Keratinocyte (primary cell): Measurements from ENCODE around the gene ARPC4. TPM values are rescaled to one million over a fixed set of nuclear protein-coding genes. Genes with fewer than 3 reads are reported as not detected.

Experiments
- DNase-seq: peaks from one replicate; pipeline ENCODE4 v3.0.0-alpha.2; 2011; ENCODE audit warnings: low read depth, missing footprints, low spot score
- FAIRE-seq: peaks from 2 replicates; lab custom pipeline; 2011; peaks lifted over from hg19 to GRCh38; lab: Jason Lieb, UNC
- H2AFZ ChIP-seq: 2 replicates; pipeline ENCODE4 v1.6.0; 2012; ENCODE audit warnings: low read length, control low read depth, inconsistent platforms; ENCODE audit not compliant: control insufficient read depth
- H3K27ac ChIP-seq: 2 replicates; pipeline ENCODE4 v1.5.1; 2011; ENCODE audit warnings: low read length; ENCODE audit not compliant: control insufficient read depth, insufficient read depth
- H3K27me3 ChIP-seq: 3 replicates; pipeline ENCODE4 v1.6.0; 2011; ENCODE audit warnings: low read length; ENCODE audit not compliant: control insufficient read depth, insufficient read depth; ENCODE audit errors: extremely low read depth
- H3K36me3 ChIP-seq, 2 experiments: 2 replicates in 1 of 2; 3 replicates in 1 of 2; pipeline ENCODE4 v1.5.1; 2011; ENCODE audit warnings: low read length in 2 of 2, mild to moderate bottlenecking in 1 of 2; ENCODE audit not compliant: control insufficient read depth in 2 of 2, insufficient read depth in 2 of 2; ENCODE audit errors: extremely low read depth in 1 of 2
- H3K4me1 ChIP-seq: 3 replicates; pipeline ENCODE4 v1.5.1; 2011; ENCODE audit warnings: low read length; ENCODE audit not compliant: control insufficient read depth, insufficient read depth; ENCODE audit errors: extremely low read depth
- H3K4me2 ChIP-seq: 3 replicates; pipeline ENCODE4 v1.6.0; 2011; ENCODE audit warnings: low read depth, low read length; ENCODE audit not compliant: control insufficient read depth, insufficient read depth; ENCODE audit errors: extremely low read depth
- H3K4me3 ChIP-seq, 3 experiments: fragments of 200-600 bp in 1 of 3; sonication (generic) in 1 of 3; 2 replicates in 2 of 3; 3 replicates in 1 of 3; pipeline ENCODE4 v1.5.1; 2011 to 2016; ENCODE audit warnings: low read length in 3 of 3, mild to moderate bottlenecking in 3 of 3, control low read depth in 2 of 3, inconsistent platforms in 1 of 3, low read depth in 1 of 3, mixed read lengths in 1 of 3, mixed run types in 1 of 3, moderate library complexity in 1 of 3; ENCODE audit not compliant: control insufficient read depth in 2 of 3, insufficient read depth in 2 of 3; ENCODE audit errors: extremely low read depth in 1 of 3
- H3K79me2 ChIP-seq: 2 replicates; pipeline ENCODE4 v1.6.0; 2012; ENCODE audit warnings: low read length; ENCODE audit not compliant: control insufficient read depth, insufficient read depth
- H3K9ac ChIP-seq: 3 replicates; pipeline ENCODE4 v1.6.0; 2011; ENCODE audit warnings: low read length; ENCODE audit not compliant: control insufficient read depth, insufficient read depth; ENCODE audit errors: extremely low read depth
- H3K9me1 ChIP-seq: 3 replicates; pipeline ENCODE4 v1.6.0; 2011; ENCODE audit warnings: low read length; ENCODE audit not compliant: control insufficient read depth, insufficient read depth; ENCODE audit errors: extremely low read depth
- H3K9me3 ChIP-seq: 2 replicates; pipeline ENCODE4 v1.5.1; 2012; ENCODE audit warnings: low read depth, low read length; ENCODE audit not compliant: control insufficient read depth
- H4K20me1 ChIP-seq: 3 replicates; pipeline ENCODE4 v1.6.0; 2011; ENCODE audit warnings: low read length; ENCODE audit not compliant: control insufficient read depth, insufficient read depth; ENCODE audit errors: extremely low read depth
- EZH2 ChIP-seq: IDR thresholded peaks from one replicate; pipeline ENCODE4 v1.6.1; 2012; ENCODE audit warnings: inconsistent platforms, mild to moderate bottlenecking, low read length, moderate library complexity
- dilution Hi-C: fragments of 300-500 bp; cut with MboI; formaldehyde crosslinking; loops from one replicate; pipeline ENCODE4 v1.7.0; 2020; ENCODE audit warnings: low sequenced_read_pairs; ENCODE audit not compliant: extremely low pct_ligation_motif_present
- polyA plus RNA-seq, 5 experiments: library from polyadenylated mRNA; depleted of rRNA in 3 of 5; stranded (reverse) in 3 of 5; stranded (forward) in 1 of 5; unstranded in 1 of 5; fragments of >200 nt; gene quantifications; 1 replicate in 1 of 5; 2 replicates in 3 of 5; 3 replicates in 1 of 5; pipeline versions ENCODE4 v1.2.1 to v1.2.3, GENCODE V29; 2011 to 2012; ENCODE audit warnings: missing spikeins in 2 of 5, low read depth in 1 of 5, low replicate concordance in 1 of 5
- TF ChIP-seq, protein P1 (sequence below), 3 experiments: IDR thresholded peaks in 1 of 3; conservative IDR thresholded peaks in 1 of 3; optimal IDR thresholded peaks in 1 of 3; 2 replicates in 2 of 3; 3 replicates in 1 of 3; pipeline versions ENCODE3 to v1.5.1; 2011; ENCODE audit warnings: low read length in 3 of 3, mild to moderate bottlenecking in 3 of 3, moderate library complexity in 2 of 3, control low read depth in 1 of 3, inconsistent platforms in 1 of 3; ENCODE audit not compliant: insufficient read depth in 2 of 3; ENCODE audit errors: extremely low read depth in 1 of 3

ARPC4 gene
- polyA plus RNA-seq, 1 donor (not counting 4 experiments of a cell fraction or from before 2014, with no cell fraction given) = 173 TPM

DNA sequence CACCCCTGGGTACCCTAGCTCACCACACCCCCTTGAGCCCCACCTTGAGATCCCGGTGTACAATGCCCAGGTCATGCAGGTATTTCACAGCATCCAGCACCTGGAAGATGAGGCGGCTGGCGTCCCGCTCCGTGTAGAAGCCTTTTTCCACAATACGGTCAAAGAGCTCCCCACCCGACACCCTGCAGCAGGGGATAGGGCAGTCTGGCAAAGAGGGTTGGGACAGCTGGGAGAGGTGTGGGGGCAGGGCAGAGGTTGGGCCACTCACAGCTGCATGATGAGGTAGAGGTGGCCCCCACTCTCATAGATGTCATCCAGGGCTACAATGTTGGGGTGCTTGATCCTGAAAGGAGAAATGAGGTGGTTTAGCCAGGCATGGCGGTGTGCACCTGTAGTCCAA, 30.0 kb upstream of the ARPC4 start:
- Histone ChIP-seq H3K36me3 (peaks cover 2 to 7% of the 10 kb centered on the region in 2 experiments), H3K4me1 (no peaks in the 10 kb centered on the region), H3K27me3 (no peaks in the 10 kb centered on the region), H2AFZ (no peak overlapping the region), H3K9me3 (no peaks in the 10 kb centered on the region), H4K20me1 (no peaks in the 10 kb centered on the region), H3K4me2 (no peak overlapping the region), H3K79me2 (no peaks in the 10 kb centered on the region), H3K9me1 (no peaks in the 10 kb centered on the region), H3K4me3 (no peak overlapping the region), H3K9ac (no peak overlapping the region), H3K27ac (no peak overlapping the region)
- no peak for TF ChIP-seq EZH2
- TF ChIP-seq, protein P1, sequence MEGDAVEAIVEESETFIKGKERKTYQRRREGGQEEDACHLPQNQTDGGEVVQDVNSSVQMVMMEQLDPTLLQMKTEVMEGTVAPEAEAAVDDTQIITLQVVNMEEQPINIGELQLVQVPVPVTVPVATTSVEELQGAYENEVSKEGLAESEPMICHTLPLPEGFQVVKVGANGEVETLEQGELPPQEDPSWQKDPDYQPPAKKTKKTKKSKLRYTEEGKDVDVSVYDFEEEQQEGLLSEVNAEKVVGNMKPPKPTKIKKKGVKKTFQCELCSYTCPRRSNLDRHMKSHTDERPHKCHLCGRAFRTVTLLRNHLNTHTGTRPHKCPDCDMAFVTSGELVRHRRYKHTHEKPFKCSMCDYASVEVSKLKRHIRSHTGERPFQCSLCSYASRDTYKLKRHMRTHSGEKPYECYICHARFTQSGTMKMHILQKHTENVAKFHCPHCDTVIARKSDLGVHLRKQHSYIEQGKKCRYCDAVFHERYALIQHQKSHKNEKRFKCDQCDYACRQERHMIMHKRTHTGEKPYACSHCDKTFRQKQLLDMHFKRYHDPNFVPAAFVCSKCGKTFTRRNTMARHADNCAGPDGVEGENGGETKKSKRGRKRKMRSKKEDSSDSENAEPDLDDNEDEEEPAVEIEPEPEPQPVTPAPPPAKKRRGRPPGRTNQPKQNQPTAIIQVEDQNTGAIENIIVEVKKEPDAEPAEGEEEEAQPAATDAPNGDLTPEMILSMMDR (optimal IDR thresholded peaks at IDR 0.05 in 1 of 3, IDR thresholded peaks at IDR 0.05 in 1 of 3, conservative IDR thresholded peaks at IDR 0.05 in 1 of 3; ENCODE audit: extremely low read depth in 1 of 3, insufficient read depth in 2 of 3, low read length in 3 of 3) = no peak
- no peak for FAIRE-seq
- DNase-seq = no peak
- dilution Hi-C loops = no loop called here

DNA sequence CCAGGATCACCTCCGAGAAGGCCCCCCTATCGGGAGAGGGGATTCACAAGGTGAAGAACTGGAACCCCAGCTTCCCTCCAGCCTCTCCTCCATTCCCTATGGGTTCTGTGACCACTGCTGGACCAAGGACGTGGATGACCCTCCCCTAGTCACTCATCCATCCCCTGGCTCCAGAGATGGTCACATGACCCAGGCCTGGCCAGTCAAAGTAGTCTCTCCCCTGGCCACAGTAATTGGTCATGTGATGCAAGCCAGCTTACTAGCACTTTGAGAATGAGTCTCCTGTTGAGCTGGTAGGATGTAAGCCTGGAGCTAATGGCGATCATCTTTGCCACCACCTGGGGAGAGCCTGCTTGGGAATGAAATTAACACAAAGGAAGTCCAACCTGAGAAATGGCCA, 27.0 kb upstream of the ARPC4 start:
- no peak for TF ChIP-seq EZH2
- TF ChIP-seq, protein P1 (optimal IDR thresholded peaks at IDR 0.05 in 1 of 3, IDR thresholded peaks at IDR 0.05 in 1 of 3, conservative IDR thresholded peaks at IDR 0.05 in 1 of 3; ENCODE audit: extremely low read depth in 1 of 3, insufficient read depth in 2 of 3, low read length in 3 of 3) = no peak
- Histone ChIP-seq H3K4me1 (peaks cover 5% of the 10 kb centered on the region), H3K36me3 (no peaks in the 10 kb centered on the region), H3K4me2 (no peak overlapping the region), H4K20me1 (no peaks in the 10 kb centered on the region), H3K9ac (no peak overlapping the region), H3K9me1 (no peaks in the 10 kb centered on the region), H3K79me2 (no peaks in the 10 kb centered on the region), H3K27ac (no peak overlapping the region), H3K9me3 (no peaks in the 10 kb centered on the region), H3K4me3 (no peak overlapping the region), H2AFZ (no peak overlapping the region), H3K27me3 (peaks cover 5% of the 10 kb centered on the region)
- dilution Hi-C loops = no loop called here
- FAIRE-seq = no peak
- no peak for DNase-seq
